ENCODE measurements around the gene IFT22. TPM values are rescaled to one million over a fixed set of nuclear protein-coding genes. Genes with fewer than 3 reads are reported as not detected.
"Not testable (repeated sequence)": the region's sequence is repeated elsewhere in the genome, so short reads cannot be mapped to it uniquely, and the experiment has no call there.

IFT22 gene
- total RNA-seq, 4 donors from 2014 or later, result 23.5 to 40.8 (median 28.1) TPM

- WGBS, 2 donors (ENCODE audit: low coverage in 1 of 2), result 74 to 100% methylated on average over 2 to 7 of the region's 8 CpGs
- TF ChIP-seq EP300 (IDR thresholded peaks at IDR 0.05), result no peak
- TF ChIP-seq, protein P1, sequence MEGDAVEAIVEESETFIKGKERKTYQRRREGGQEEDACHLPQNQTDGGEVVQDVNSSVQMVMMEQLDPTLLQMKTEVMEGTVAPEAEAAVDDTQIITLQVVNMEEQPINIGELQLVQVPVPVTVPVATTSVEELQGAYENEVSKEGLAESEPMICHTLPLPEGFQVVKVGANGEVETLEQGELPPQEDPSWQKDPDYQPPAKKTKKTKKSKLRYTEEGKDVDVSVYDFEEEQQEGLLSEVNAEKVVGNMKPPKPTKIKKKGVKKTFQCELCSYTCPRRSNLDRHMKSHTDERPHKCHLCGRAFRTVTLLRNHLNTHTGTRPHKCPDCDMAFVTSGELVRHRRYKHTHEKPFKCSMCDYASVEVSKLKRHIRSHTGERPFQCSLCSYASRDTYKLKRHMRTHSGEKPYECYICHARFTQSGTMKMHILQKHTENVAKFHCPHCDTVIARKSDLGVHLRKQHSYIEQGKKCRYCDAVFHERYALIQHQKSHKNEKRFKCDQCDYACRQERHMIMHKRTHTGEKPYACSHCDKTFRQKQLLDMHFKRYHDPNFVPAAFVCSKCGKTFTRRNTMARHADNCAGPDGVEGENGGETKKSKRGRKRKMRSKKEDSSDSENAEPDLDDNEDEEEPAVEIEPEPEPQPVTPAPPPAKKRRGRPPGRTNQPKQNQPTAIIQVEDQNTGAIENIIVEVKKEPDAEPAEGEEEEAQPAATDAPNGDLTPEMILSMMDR (IDR thresholded peaks at IDR 0.05), result no peak
- TF ChIP-seq POLR2AphosphoS5 (IDR thresholded peaks at IDR 0.05), result no peak
- Histone ChIP-seq H3K9me3 (peaks cover 0 to 5% (median 0%) of the 10 kb centered on the region in 3 donors), H3K4me1 (peaks cover 0 to 12% (median 0%) of the 10 kb centered on the region in 3 donors), H3K27ac (no peak overlapping the region), H3K36me3 (no peaks in the 10 kb centered on the region), H3K4me3 (no peak overlapping the region), H3K27me3 (peaks cover 100% of the 10 kb centered on the region)
- ATAC-seq, result no peak
These were observed 26.8 kb downstream of the IFT22 start for GRCh38 chr7:101294832-101295121.

- TF ChIP-seq, protein P1 (IDR thresholded peaks at IDR 0.05), result no peak
- no peak for TF ChIP-seq POLR2AphosphoS5 (IDR thresholded peaks at IDR 0.05)
- TF ChIP-seq POLR2A (IDR thresholded peaks at IDR 0.05), result no peak
- TF ChIP-seq EP300 (IDR thresholded peaks at IDR 0.05), result no peak
- peaks cover 0 to 7% (median 0%) of the 10 kb centered on the region in 3 donors for H3K4me1 ChIP-seq
- no peak overlapping the region for H3K27ac ChIP-seq
- WGBS, 2 donors (ENCODE audit: low coverage in 1 of 2), result 38 to 47% methylated on average over 5 to 11 of the region's 12 CpGs
- H3K9me3 ChIP-seq, result no peaks in the 10 kb centered on the region
- no peak overlapping the region for H3K4me3 ChIP-seq
- ATAC-seq, result no peak
- H3K36me3 ChIP-seq, result no peaks in the 10 kb centered on the region
- peaks cover 100% of the 10 kb centered on the region for H3K27me3 ChIP-seq
These were observed 27.4 kb downstream of the IFT22 start for GRCh38 chr7:101294039-101294831.

GRCh38 chr7:101293069-101294021 lies 28.3 kb downstream of the IFT22 start:
- H3K4me3 ChIP-seq, H3K36me3 ChIP-seq, ATAC-seq, H3K27ac ChIP-seq, H3K9me3 ChIP-seq, H3K4me1 ChIP-seq: not testable (repeated sequence)
- H3K27me3 ChIP-seq, result peaks cover 96% of the 10 kb centered on the region
- WGBS, 2 donors (ENCODE audit: low coverage in 1 of 2), result 45 to 47% methylated on average over 10 to 16 of the region's 16 CpGs

- not testable (repeated sequence) for H3K4me3 ChIP-seq, H3K36me3 ChIP-seq, H3K27ac ChIP-seq, H3K9me3 ChIP-seq, ATAC-seq, H3K4me1 ChIP-seq
- H3K27me3 ChIP-seq, result peaks cover 88% of the 10 kb centered on the region
- whole genome bisulfite sequencing, 2 donors (ENCODE audit: low coverage in 1 of 2), result 68 to 82% methylated on average over 3 to 5 of the region's 5 CpGs
These were observed 29.0 kb downstream of the IFT22 start for GRCh38 chr7:101292566-101292965.

- H3K27ac ChIP-seq, H3K4me1 ChIP-seq, H3K4me3 ChIP-seq, H3K9me3 ChIP-seq, H3K36me3 ChIP-seq: not testable (repeated sequence)
- peak; percentile 58 for ATAC-seq
- TF ChIP-seq, protein P1 (IDR thresholded peaks at IDR 0.05), result peak in 3 of 4 experiments; percentile 32 to 72 (median 53)
- peaks cover 70% of the 10 kb centered on the region for H3K27me3 ChIP-seq
- WGBS, 2 donors (ENCODE audit: low coverage in 1 of 2), result 18 to 21% methylated on average over 9 to 10 of the region's 18 CpGs
These were observed 31.2 kb downstream of the IFT22 start for GRCh38 chr7:101290186-101291037.

DNA sequence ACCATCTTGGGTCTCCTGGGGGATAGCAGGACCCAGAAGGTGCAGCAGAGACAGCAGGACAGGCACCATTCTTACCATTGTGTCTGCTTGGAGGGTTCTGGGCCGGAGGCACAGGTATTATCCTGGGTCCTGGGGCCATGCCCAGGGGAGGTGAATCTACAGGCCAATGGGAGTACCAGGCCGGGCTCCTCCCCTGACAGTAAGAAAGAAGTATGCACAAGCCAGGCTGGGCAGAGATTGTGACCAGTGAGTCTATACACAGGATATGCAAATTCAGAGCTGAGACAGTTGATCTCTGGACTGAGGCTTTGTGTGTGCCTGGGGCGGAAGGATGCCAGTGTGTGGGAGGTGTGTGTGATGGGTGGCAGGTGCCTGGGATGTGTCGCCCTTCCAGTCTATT lies 31.9 kb downstream of the IFT22 start:
- H3K9me3 ChIP-seq, H3K4me3 ChIP-seq, H3K27ac ChIP-seq, H3K36me3 ChIP-seq, ATAC-seq, H3K4me1 ChIP-seq: not testable (repeated sequence)
- 47% methylated on average over 2 of the region's 4 CpGs; no CpG with 5 or more reads in 1 of the 2 donors for WGBS, 2 donors (ENCODE audit: low coverage in 1 of 2)
- H3K27me3 ChIP-seq, result peaks cover 63% of the 10 kb centered on the region

Data from gastroesophageal sphincter (tissue), 4 donors.